ENCODE data around the gene WWOX. TPM values are rescaled to one million over a fixed set of nuclear protein-coding genes. Genes with fewer than 3 reads are reported as not detected.
A peak's percentile ranks its signal among the peaks of the same experiment; 100 is the strongest.

Gene WWOX
- total and polyA plus RNA-seq, 2 of the 8 experiments (the other 6 are each of a cell fraction or from before 2014, with no cell fraction given): 5.4 to 16.7 TPM

- H3K9me3 ChIP-seq (ENCODE audit: insufficient read depth in 2 of 2, low read depth in 1 of 2, low read length in 1 of 2): no peaks in the 10 kb centered on the region
- H4K5ac ChIP-seq (ENCODE audit: insufficient read length, low read depth, low read length): no peak overlapping the region
- no peak overlapping the region for H3K9ac ChIP-seq (replicated peaks in 1 of 4; ENCODE audit: extremely low read depth in 1 of 4, low read depth in 3 of 4, low read length in 3 of 4)
- no peaks in the 10 kb centered on the region for H3K27me3 ChIP-seq (replicated peaks in 1 of 4; ENCODE audit: control insufficient read depth in 3 of 4, extremely low read depth in 1 of 4, insufficient read depth in 3 of 4, low read length in 3 of 4)
- H3K23me2 ChIP-seq (ENCODE audit: low read depth, low read length): no peaks in the 10 kb centered on the region
- no peak overlapping the region for H3K18ac ChIP-seq (ENCODE audit: extremely low read depth, low read length)
- no peaks in the 10 kb centered on the region for H3K79me2 ChIP-seq (ENCODE audit: control insufficient read depth in 1 of 2, insufficient read depth in 2 of 2, low read length in 2 of 2)
- no peak overlapping the region for H3K14ac ChIP-seq (ENCODE audit: insufficient read length)
- 84% methylated on average over 5 of the region's 5 CpGs; no CpG with 5 or more reads in 1 of the 2 experiments for WGBS, 2 experiments (ENCODE audit: extremely low coverage in 1 of 2, insufficient coverage in 1 of 2, insufficient read length in 1 of 2, insufficient replicate concordance in 2 of 2, low coverage in 1 of 2, low lambda C conversion rate in 2 of 2, missing lambda C conversion rate in 1 of 2)
- H3K36me3 ChIP-seq (ENCODE audit: control insufficient read depth in 2 of 4, insufficient read depth in 4 of 4, low read length in 3 of 4): no peaks in the 10 kb centered on the region
- FAIRE-seq (no peak), DNase-seq (ENCODE audit: low read depth in 1 of 2, low spot score in 2 of 2) (no peak)
- no peak overlapping the region for H2AK5ac ChIP-seq (ENCODE audit: low read depth, low read length)
- H2AFZ ChIP-seq (ENCODE audit: low read length): no peak overlapping the region
- H2BK5ac ChIP-seq (ENCODE audit: low read depth, low read length): 0 out of 2 replicates have a peak overlapping the region, but pooled peaks have one; percentile 61
- H3K4me1 ChIP-seq (replicated peaks in 1 of 4; ENCODE audit: control insufficient read depth in 3 of 4, insufficient read depth in 4 of 4, low read length in 3 of 4): peaks cover 12 to 24% (median 21%) of the 10 kb centered on the region in 4 experiments
- H4K91ac ChIP-seq (replicated peaks; ENCODE audit: insufficient read length, low read length): peak overlapping the region; percentile 37
- no peaks in the 10 kb centered on the region for H3K79me1 ChIP-seq (ENCODE audit: low read depth, low read length)
- no peak overlapping the region for H3K23ac ChIP-seq (ENCODE audit: insufficient read length)
- H2BK15ac ChIP-seq (ENCODE audit: low read length): 0 out of 2 replicates have a peak overlapping the region, but pooled peaks have one; percentile 5
- H2BK12ac ChIP-seq (ENCODE audit: low read depth, low read length): no peak overlapping the region
- no peak overlapping the region for H3K4me2 ChIP-seq (ENCODE audit: insufficient read depth in 1 of 2, low read depth in 2 of 2, low read length in 2 of 2)
- no peak overlapping the region for H3K56ac ChIP-seq (replicated peaks; ENCODE audit: insufficient read length, low read depth, low read length)
- peak overlapping the region; percentile 11 for H2BK120ac ChIP-seq (replicated peaks; ENCODE audit: low read depth, low read length)
- H3K4me3 ChIP-seq (ENCODE audit: extremely low read depth in 1 of 4, insufficient read depth in 2 of 4, low read depth in 3 of 4, low read length in 4 of 4): no peak overlapping the region
- H4K20me1 ChIP-seq (replicated peaks in 1 of 2; ENCODE audit: control insufficient read depth in 1 of 2, insufficient read depth in 2 of 2, low read length in 2 of 2): no peaks in the 10 kb centered on the region
- ChIA-PET CTCF (ENCODE audit: partially characterized antibody) (interaction anchor here (1.2 to 1.5 kb wide), 2 partner anchors 18 to 25 kb away, joined by 3 to 5 read pairs; no protein-coding TSS in a partner anchor), POLR2A (ENCODE audit: partially characterized antibody) (interaction anchor here (1.1 kb wide), 1 partner anchor 14 kb away, joined by 3 read pairs; no protein-coding TSS in a partner anchor)
- no peak overlapping the region for H3K27ac ChIP-seq (ENCODE audit: low read depth, low read length)
- H3K4ac ChIP-seq (replicated peaks; ENCODE audit: insufficient read length, low read depth, low read length): no peak overlapping the region
- H4K8ac ChIP-seq (ENCODE audit: extremely low read depth, insufficient read depth, low read length): no peak overlapping the region
- H2BK20ac ChIP-seq (ENCODE audit: low read length): no peak overlapping the region
- TF ChIP-seq RBBP5 (IDR thresholded peaks at IDR 0.05; ENCODE audit: borderline replicate concordance, low read depth, low read length) (no peak), TBP (IDR thresholded peaks at IDR 0.05; ENCODE audit: low read depth, low read length) (no peak)
Measured at GRCh38 chr16:78310196-78310595, 210.7 kb downstream of the WWOX start.

All from H1 (cell line).